ENCODE results near the gene SEPTIN10.

SEPTIN10 gene

GRCh38 chr2:109521233-109522062, 92.3 kb downstream of the SEPTIN10 start:
- no peak for DNase-seq

DNA sequence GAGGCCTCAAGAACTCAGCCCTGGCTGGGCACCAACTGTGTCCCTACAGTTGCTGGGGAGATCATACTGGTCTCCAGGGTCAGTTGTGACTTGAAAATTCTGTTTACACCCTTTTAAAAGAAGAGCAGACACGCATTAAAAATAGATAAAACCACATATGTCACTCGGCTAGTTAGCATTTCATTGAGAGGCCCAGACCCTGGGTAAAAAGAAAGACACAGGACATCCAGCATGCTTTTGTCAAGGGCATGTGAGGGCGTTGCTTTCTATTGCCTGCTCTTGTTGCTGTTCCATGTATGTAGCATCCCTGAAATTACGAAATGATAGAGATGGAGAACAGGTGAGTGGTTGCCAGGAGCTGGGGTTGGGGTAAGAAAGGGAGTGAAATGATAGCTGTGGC, 94.3 kb downstream of the SEPTIN10 start:
- no peak for DNase-seq

DNA sequence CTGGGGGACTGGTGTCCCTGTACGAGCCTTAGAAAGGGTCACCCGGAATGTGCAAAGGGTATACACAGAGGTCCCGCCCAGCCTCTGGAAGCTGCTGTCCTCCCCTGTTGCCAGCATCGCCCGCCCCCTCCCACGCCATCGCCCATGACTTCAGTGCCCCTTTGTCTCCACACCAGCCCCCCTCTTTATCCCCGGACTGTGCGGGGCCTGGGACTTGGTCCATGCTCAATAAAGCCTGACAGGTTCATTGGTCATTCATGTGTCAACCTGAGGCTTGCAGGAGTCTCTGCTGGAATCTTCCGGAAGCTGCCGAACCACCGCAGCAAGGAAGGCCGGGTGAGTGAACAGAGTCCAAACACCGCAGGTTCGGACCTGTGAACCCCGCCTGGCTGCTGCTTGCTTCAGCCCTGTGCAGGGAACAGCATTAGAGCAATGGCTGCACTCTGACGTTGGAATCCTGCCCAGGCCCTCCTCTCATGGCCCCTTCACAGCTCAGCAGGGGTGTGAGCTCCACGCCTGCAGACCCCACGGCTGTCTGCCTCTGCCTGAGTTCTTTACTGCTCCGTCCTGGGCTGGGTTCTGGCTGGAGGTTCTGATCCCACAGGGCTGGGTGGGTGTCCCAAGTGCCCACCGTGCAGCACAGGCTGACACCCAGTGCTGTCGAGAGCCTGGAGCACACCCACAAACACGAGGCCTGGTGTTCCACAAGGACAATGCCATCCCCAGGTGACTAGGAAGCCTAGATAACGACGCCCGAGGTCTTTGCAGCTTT, 96.5 kb downstream of the SEPTIN10 start:
- no peak for DNase-seq

DNA sequence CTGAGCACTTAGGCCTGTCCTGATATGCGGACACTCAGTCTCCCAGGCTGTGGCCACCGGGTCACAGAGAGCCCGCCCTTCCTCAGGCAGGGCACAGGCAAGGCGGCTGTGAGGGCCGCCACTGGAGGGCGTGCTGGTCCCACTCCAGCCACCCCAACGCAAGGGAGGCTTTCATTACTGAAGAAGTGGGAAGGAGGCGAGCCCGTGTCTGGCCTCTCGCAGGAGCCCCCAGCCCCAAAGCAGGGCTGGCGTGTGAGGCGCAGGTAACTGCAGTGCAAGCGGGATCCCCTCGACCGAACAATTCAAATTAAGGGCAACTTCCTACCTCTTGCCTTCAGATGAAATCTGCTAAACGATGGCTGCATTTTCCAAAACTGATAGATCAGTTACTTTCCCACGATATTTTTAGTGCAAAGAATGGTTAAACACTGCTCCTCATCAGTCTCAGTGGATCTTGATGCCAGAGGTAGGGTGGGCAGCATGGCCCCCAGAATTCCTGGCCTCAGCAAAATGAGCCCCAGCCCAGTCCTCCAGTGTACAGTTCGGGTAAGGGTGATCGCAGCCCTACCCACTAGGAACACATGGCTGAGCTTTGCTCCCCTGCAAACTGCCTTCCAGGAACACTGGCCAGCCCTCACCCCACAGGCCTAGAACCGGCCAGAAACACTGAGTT, 97.2 kb downstream of the SEPTIN10 start:
- no peak for DNase-seq

DNA sequence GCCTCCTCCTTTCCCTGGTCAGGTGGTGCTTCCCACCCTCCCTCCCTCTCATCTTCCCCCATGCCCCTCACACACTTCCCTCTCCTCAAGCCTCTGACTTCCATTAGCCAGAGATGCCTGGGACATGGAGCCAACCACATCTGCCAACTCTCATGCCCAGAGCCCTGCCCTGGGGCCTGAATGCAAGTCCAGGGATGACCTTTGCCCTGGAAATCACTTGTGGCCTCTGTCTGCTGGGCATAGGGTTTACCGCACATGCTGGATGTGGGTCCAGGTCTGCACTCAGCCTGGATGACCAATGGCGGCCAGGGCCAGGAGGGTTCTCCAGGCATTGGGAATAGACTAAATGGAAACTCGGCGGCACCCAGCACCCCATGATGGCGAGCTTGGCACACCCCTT, 98.9 kb downstream of the SEPTIN10 start:
- DNase-seq, result no peak

GRCh38 chr2:109513749-109514588, 99.8 kb downstream of the SEPTIN10 start:
- no peak for DNase-seq

DNA sequence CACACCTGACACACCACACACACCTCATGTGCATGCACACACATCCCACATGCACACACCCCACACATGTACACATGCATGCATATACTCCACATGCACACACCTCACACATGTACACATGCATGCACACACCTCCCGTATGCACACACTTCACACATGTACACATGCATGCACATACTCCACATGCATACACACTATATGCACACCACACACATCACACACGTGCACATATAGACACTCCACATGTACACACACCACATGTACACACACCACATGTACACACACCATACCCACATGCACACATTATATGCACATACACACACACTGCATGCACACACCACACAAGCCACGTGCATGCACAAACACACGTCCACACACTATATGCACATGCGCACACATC, 100.5 kb downstream of the SEPTIN10 start:
- no peak for DNase-seq

DNA sequence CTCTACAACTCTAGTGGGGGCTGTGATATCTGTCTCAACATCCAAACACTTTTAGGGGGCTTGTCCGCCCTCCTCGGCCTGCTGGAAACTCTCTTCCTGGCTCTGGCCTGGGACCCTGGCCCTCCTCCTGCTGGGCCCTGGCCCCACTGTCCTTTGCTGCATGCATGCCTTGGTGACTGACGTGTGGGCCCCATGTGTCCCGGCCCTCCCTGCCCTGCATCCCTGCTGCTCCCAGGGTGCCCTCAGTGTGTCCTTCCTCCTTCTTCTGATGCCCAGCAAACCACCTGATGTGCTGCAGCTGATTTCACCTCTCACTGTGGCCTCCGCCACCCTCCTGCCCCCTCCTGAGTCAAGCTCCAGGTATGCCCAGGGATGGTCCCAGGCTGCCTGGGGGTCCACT, 101.7 kb downstream of the SEPTIN10 start:
- no peak for DNase-seq

GRCh38 chr2:109511168-109511567, 102.6 kb downstream of the SEPTIN10 start:
- DNase-seq, result no peak

DNA sequence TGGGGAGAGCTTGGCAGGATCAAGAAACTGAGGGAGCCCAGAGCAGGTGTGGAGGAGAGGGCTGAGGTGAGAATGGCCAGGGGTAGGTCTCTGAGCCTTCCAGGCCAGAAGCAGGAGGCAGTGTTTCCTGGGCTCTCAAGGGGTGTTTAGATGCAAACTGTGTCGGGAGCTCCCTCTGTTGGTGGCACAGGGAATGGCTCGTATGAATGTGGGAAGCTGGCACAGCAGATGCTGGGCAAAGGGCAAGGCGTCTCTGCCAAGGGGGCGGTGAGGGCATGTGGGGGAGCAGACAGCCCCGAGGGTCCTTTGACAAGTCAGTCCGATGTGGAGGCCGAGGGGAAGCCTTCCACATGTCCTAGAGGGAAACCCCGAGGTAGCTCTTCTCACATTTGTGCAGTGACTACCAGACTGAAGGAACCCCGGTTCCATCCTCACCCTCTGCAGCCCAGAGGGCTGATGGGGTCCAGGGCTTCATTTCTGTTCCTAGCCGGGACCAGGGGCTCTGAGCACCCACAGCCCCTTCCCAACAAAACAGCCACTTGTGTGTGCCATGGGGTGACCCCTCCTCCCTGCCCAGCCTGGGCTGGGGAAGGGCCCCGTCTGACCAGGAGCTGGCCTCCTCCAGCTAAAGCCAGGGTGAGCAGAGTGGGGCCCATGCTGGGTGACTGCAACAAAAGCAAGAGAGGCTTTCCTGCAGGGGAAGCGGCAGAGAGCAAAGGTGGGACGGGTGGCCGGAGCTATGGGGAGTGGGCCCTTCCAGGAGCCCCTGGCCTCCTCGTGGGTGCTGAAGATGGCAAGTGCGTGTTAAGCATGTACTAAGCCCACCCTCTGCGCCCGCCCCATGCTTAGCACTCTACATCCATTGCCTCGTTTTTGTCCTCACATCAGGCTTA, 103.4 kb downstream of the SEPTIN10 start:
- DNase-seq, result peak; percentile 81

DNA sequence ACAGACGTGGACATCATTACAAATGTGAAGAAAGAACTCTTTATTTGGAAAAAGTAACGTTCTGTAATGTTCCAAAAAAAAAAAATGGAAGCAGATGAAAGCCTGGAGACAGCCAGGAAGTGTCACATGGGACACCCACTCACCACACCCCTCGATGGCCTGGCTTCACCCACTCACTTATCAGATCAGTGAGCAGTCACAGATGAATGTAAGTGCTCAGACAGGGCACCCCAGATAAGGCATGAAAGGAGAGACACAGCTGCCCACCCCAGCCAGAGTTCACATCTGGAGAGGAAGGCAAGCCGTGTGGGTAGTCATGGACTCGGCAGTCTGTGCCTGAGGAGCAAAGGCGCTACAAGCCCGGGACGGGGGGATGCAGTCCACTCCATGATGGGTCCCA, 105.2 kb downstream of the SEPTIN10 start:
- no peak for DNase-seq

- no peak for DNase-seq
Measured at GRCh38 chr2:109507828-109508227, 105.9 kb downstream of the SEPTIN10 start.

DNA sequence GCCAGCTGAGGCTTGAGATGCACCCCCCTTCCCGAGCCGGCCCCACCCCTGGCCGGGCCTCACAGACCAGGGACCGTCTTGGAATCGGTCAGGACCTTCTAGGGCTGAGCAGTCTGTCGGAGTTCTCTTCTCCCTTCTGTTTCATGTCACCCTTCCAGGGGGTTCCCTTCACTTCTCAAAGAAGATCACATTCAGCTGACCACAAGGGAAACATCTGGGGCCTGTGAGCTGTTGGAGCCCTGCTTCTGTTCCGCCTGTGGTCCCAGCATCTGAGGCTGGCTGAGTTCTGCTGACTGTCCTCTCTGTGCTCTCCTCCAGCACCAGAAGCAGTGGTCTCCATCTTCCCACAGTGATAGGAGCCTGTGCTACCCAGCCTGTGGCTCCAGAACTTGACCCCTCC, 106.5 kb downstream of the SEPTIN10 start:
- no peak for DNase-seq

GRCh38 chr2:109503191-109503590, 110.6 kb downstream of the SEPTIN10 start:
- DNase-seq, result no peak

GRCh38 chr2:109501461-109501860, 112.3 kb downstream of the SEPTIN10 start:
- no peak for DNase-seq

DNA sequence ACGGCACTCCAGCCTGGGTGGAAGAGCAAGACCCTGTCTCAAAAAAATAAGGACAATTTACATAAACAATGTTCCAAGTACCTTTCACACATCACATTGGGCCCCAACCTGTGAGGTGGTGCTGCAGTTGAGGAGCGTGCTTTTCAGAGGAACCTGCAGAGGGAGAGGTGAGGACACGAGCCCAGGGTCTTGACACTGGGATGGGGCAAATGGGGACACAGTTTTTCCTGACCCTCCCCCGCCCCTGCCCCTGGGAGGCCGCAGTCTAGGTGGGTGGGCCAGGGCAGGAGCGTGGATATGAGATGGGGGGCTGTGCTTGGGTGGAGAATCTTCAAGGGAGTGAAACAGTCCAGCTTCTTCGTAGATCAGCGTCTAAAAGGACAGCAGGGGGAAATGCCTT, 112.9 kb downstream of the SEPTIN10 start:
- DNase-seq, result no peak

- DNase-seq, result no peak
Measured at GRCh38 chr2:109499566-109499965, 114.2 kb downstream of the SEPTIN10 start.

DNA sequence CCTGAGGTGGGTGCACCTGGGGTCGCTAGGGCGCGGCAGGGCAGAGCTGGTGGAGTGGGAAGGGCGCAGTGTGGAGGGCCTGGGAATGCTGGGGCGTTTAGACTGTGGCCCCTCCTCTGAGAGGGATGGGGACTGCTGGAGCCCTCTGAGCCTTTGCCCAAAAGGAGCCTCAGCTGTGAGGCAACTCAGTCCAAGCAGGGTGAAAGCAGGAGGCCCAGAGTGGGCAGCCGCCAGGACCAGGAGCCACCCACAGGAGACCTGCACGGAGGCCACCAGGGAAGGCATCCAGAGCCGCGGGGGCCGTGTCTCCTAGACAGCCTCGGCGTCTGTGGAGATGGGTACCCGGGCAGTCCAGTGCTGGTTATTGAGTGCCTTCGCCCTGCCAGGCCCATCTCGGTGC, 114.9 kb downstream of the SEPTIN10 start:
- DNase-seq, result no peak

DNA sequence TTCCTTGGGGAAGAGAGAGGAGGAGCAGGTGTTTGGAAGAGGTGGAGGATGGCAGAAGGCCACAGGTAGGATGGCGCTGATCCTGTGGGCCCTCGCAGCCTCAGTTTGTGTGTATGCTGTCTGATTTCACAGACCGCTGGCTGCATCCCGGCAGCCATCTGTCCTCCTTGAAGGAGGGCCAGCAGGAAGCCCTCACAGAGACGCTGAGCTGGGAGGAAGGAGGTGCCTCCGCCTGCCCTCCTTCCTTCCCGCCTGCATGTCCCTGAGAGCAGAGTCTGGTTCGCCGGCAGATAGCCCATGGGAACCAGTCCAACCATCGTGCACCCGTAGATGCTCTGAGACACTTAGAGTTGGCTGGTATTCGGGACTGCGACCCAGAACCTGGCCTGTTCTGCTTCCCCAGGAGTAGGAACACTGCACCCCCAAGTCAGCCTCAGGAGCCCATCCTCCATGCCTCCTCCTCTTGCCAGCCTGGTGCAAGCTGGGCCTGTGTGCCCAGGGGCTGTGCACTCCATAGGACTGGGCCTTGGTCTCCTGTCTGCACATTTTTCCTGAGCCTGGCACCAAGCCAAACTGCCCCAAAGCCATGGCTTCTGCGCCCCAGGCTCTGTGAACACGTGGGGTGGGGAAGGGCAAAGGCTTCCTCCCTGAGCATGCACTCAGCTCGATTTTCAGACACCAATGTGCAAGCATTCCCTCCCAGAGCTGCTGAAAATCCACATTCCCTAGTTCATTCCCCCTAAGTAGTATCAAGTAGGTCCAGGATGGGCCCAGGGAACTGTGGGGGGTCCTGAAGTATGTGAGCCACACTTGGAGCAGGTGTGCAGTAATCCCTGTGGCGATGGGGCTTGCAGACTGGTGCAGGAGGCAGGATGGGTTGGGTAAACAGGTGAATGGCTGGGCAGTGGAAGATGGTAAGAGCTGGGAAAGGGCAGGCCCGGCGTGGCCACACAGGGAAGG, 115.6 kb downstream of the SEPTIN10 start:
- DNase-seq, result no peak

DNA sequence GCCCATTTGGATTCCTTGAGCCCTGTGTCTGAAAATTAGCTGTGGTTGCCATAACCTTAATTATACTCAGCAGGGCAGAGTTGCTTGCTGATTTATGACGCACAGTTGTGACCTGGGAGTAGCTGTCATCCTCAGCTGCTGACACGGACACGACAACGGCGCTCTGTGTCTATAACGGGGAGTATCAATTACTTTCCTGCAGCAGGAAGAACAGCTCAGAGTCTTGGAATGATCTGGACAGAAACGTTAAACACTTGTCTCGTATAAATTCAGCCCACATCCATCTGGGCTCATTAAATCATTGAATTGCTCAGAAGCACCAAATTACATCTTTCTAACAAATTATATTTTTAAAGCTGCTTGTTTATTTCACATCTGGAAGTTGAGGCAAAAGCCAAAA, 116.3 kb downstream of the SEPTIN10 start:
- DNase-seq, result no peak
